ENCODE data around the gene SNX25. TPM values are rescaled to one million over a fixed set of nuclear protein-coding genes. Genes with fewer than 3 reads are reported as not detected.
A peak's percentile ranks its signal among the peaks of the same experiment; 100 is the strongest.

SNX25 gene
- total and polyA plus RNA-seq, 10 of the 15 experiments (the other 5 are each of a cell fraction or from before 2014, with no cell fraction given): 11.2 to 117 (median 62.8) TPM

DNA sequence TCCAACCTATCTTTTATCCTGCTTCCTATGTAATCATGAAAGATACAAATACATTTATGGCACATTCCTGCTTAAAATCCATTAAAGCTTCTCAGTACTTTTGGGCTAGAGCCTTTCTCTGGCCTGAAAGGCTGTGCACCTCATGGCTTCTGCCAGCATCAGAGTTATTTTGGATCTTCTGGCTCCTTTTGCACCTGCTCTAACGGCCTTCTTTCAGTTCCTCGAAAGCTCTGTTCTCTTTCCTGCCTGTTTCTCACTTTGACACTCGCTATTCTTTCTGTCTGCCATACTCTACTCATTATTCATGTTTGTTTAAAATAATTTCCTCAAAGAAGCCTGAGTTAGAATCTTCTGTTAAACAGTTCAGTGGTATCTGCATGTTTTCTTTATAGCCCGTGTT lies 100.4 kb downstream of the SNX25 start (continued):
- TF ChIP-seq RELB (IDR thresholded peaks at IDR 0.05; ENCODE audit: low read depth): peak; percentile 69; the same call in 1 of the 2 replicates
- TF ChIP-seq POLR2A (IDR thresholded peaks at IDR 0.05; ENCODE audit: low read depth, low read length): peak; percentile 20; the same call in 1 of the 2 replicates
- no peak for TF ChIP-seq KAT2A (conservative IDR thresholded peaks at IDR 0.05; ENCODE audit: control insufficient read depth, low read depth, low read length)
- peak; percentile 85 for TF ChIP-seq BCL3 (IDR thresholded peaks at IDR 0.05; ENCODE audit: borderline replicate concordance, insufficient read depth, low read depth, low read length, poor library complexity, severe bottlenecking)
- no peak for TF ChIP-seq SIN3A (IDR thresholded peaks at IDR 0.05; ENCODE audit: low read depth, low read length)
- TF ChIP-seq SRF (IDR thresholded peaks at IDR 0.05; ENCODE audit: low read depth in 2 of 2, low read length in 2 of 2): 0 out of 4 replicates have a peak, but pooled peaks of 1 of the 2 experiments have one; percentile 19
- peak; percentile 55 for TF ChIP-seq ATF7 (IDR thresholded peaks at IDR 0.05; ENCODE audit: low read depth)
- TF ChIP-seq CREB1 (IDR thresholded peaks at IDR 0.05; ENCODE audit: low read depth): no peak
- no peak for TF ChIP-seq STAT3 (IDR thresholded peaks at IDR 0.05; ENCODE audit: low read depth, low read length)
- no peak for TF ChIP-seq CHD1 (IDR thresholded peaks at IDR 0.05; ENCODE audit: low read depth, low read length)
- no peak for TF ChIP-seq CUX1 (IDR thresholded peaks at IDR 0.05; ENCODE audit: insufficient replicate concordance, low read depth, low read length)
- peak; percentile 78 for TF ChIP-seq MTA2 (IDR thresholded peaks at IDR 0.05; ENCODE audit: low read depth)
- no peak for TF ChIP-seq ZNF207 (IDR thresholded peaks at IDR 0.05; ENCODE audit: borderline replicate concordance)
- TF ChIP-seq MTA3 (IDR thresholded peaks at IDR 0.05; ENCODE audit: borderline replicate concordance, low read length): no peak
- TF ChIP-seq, protein P1, sequence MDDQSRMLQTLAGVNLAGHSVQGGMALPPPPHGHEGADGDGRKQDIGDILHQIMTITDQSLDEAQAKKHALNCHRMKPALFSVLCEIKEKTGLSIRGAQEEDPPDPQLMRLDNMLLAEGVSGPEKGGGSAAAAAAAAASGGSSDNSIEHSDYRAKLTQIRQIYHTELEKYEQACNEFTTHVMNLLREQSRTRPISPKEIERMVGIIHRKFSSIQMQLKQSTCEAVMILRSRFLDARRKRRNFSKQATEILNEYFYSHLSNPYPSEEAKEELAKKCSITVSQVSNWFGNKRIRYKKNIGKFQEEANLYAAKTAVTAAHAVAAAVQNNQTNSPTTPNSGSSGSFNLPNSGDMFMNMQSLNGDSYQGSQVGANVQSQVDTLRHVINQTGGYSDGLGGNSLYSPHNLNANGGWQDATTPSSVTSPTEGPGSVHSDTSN (IDR thresholded peaks at IDR 0.05; ENCODE audit: insufficient replicate concordance, low read depth, low read length): no peak
- TF ChIP-seq, protein P2, sequence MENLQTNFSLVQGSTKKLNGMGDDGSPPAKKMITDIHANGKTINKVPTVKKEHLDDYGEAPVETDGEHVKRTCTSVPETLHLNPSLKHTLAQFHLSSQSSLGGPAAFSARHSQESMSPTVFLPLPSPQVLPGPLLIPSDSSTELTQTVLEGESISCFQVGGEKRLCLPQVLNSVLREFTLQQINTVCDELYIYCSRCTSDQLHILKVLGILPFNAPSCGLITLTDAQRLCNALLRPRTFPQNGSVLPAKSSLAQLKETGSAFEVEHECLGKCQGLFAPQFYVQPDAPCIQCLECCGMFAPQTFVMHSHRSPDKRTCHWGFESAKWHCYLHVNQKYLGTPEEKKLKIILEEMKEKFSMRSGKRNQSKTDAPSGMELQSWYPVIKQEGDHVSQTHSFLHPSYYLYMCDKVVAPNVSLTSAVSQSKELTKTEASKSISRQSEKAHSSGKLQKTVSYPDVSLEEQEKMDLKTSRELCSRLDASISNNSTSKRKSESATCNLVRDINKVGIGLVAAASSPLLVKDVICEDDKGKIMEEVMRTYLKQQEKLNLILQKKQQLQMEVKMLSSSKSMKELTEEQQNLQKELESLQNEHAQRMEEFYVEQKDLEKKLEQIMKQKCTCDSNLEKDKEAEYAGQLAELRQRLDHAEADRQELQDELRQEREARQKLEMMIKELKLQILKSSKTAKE (IDR thresholded peaks at IDR 0.05; ENCODE audit: low read depth, poor library complexity, severe bottlenecking): peak; percentile 69
- TF ChIP-seq ZNF217 (IDR thresholded peaks at IDR 0.05): peak; percentile 45; the same call in 1 of the 2 replicates
- no peak for TF ChIP-seq STAT1 (conservative IDR thresholded peaks at IDR 0.05)
- no peak for TF ChIP-seq FOXK2 (IDR thresholded peaks at IDR 0.05)
- TF ChIP-seq HDAC2 (IDR thresholded peaks at IDR 0.05): no peak
